ENCODE data around the gene SPTLC2. TPM values are rescaled to one million over a fixed set of nuclear protein-coding genes. Genes with fewer than 3 reads are reported as not detected.
A peak's percentile ranks its signal among the peaks of the same experiment; 100 is the strongest.

SPTLC2 gene
- total RNA-seq, 4 donors from 2014 or later, result 18.9 to 24.6 (median 22.8) TPM

DNA sequence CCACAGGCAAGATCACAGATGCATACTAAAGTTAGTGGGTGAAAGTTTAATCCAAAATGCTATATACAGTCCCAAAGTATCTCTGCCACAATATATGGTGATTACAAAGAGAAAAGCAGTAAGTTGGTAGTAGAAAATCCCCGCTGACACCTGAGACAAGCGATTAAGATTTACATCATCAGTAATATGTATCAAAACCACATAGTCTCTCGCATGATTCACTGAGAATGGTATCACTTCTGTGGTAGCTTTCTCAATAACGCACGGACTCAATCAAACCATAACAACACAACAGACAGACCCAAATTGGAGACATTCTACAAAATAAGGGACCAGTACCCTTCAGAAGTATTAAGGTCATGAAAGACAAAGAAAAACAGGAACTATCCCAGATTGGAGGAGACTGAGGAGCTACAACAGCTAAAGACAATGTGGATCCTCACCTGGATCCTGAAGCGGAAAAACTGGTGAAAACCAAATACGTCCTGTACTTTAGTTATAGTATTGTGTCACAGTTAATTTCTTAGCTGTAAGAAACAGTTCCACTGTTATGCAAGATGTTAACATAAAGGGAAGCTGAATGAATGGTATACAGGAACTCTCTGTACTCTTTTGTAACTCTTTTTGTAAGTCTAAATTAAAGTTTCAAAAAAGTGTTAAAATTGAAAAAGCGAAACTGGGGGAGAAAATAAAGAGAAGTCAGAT is 51.0 kb downstream of the SPTLC2 start:
- TF ChIP-seq, protein P1, sequence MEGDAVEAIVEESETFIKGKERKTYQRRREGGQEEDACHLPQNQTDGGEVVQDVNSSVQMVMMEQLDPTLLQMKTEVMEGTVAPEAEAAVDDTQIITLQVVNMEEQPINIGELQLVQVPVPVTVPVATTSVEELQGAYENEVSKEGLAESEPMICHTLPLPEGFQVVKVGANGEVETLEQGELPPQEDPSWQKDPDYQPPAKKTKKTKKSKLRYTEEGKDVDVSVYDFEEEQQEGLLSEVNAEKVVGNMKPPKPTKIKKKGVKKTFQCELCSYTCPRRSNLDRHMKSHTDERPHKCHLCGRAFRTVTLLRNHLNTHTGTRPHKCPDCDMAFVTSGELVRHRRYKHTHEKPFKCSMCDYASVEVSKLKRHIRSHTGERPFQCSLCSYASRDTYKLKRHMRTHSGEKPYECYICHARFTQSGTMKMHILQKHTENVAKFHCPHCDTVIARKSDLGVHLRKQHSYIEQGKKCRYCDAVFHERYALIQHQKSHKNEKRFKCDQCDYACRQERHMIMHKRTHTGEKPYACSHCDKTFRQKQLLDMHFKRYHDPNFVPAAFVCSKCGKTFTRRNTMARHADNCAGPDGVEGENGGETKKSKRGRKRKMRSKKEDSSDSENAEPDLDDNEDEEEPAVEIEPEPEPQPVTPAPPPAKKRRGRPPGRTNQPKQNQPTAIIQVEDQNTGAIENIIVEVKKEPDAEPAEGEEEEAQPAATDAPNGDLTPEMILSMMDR (IDR thresholded peaks at IDR 0.05), result no peak
- TF ChIP-seq POLR2AphosphoS5 (IDR thresholded peaks at IDR 0.05), result no peak
- no peak for TF ChIP-seq POLR2A (IDR thresholded peaks at IDR 0.05)
- no peak for TF ChIP-seq EP300 (IDR thresholded peaks at IDR 0.05)
- Histone ChIP-seq H3K36me3 (peaks cover 23% of the 10 kb centered on the region), H3K4me3 (no peak overlapping the region), H3K4me1 (peaks cover 5% of the 10 kb centered on the region), H3K9me3 (no peaks in the 10 kb centered on the region), H3K27me3 (no peaks in the 10 kb centered on the region), H3K27ac (peak overlapping the region; percentile 27)
- DNase-seq (ENCODE audit: low spot score in 2 of 2), result no peak
- 72% methylated on average over 8 of the region's 8 CpGs for WGBS

DNA sequence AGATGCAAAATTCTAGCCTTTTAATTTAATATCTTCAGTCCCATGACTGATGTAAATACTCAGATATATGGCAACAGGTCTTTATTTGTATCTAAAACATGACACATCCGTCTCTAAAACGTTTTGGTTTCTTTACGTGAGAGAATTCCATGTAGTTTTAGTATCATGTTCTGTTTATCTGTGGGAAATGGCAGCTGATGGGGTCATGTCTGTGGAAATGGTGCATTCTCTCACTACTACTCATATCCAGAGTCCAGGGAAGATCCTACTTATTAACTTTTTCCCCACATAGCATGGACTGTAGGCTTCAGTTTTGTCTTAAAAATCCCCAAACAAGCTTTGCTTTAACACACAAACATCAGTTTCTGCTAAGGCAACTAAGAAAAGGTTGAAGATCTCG is 53.8 kb downstream of the SPTLC2 start:
- no peaks in the 10 kb centered on the region for H3K9me3 ChIP-seq
- no peaks in the 10 kb centered on the region for H3K27me3 ChIP-seq
- no peak overlapping the region for H3K27ac ChIP-seq
- H3K36me3 ChIP-seq, result peaks cover 35% of the 10 kb centered on the region
- WGBS, result 84% methylated on average over 4 of the region's 4 CpGs
- H3K4me1 ChIP-seq, result peaks cover 5% of the 10 kb centered on the region
- DNase-seq (ENCODE audit: low spot score in 2 of 2), result no peak
- no peak overlapping the region for H3K4me3 ChIP-seq
- TF ChIP-seq, protein P1 (IDR thresholded peaks at IDR 0.05), result no peak
- TF ChIP-seq EP300 (IDR thresholded peaks at IDR 0.05), result no peak
- TF ChIP-seq POLR2A (IDR thresholded peaks at IDR 0.05), result no peak
- no peak for TF ChIP-seq POLR2AphosphoS5 (IDR thresholded peaks at IDR 0.05)

DNA sequence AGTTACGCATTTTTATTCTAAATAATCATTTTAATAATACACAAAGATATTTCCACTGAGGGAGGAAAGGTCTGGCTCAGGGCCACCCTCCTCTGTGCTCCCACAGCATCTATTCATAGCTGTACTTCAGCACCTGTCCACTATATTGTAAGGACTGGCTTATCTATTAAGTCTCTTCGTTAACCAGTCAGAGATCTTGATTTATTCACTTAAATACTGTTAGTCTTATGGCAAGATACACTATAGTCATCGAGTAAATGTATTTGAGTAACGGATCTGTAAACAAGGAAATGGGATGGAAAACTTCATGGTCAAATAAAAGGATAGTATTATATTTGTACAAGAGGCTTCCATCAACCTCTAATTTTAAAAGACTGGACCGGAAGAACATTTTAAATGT is 54.6 kb downstream of the SPTLC2 start:
- no peak overlapping the region for H3K4me3 ChIP-seq
- no peak for DNase-seq (ENCODE audit: low spot score in 2 of 2)
- peaks cover 5% of the 10 kb centered on the region for H3K4me1 ChIP-seq
- WGBS, result 73% methylated on average over 5 of the region's 5 CpGs
- TF ChIP-seq EP300 (IDR thresholded peaks at IDR 0.05), result no peak
- no peak for TF ChIP-seq POLR2AphosphoS5 (IDR thresholded peaks at IDR 0.05)
- TF ChIP-seq, protein P1 (IDR thresholded peaks at IDR 0.05), result no peak
- TF ChIP-seq POLR2A (IDR thresholded peaks at IDR 0.05), result no peak
- no peaks in the 10 kb centered on the region for H3K27me3 ChIP-seq
- H3K27ac ChIP-seq, result no peak overlapping the region
- H3K9me3 ChIP-seq, result no peaks in the 10 kb centered on the region
- H3K36me3 ChIP-seq, result peaks cover 38% of the 10 kb centered on the region

DNA sequence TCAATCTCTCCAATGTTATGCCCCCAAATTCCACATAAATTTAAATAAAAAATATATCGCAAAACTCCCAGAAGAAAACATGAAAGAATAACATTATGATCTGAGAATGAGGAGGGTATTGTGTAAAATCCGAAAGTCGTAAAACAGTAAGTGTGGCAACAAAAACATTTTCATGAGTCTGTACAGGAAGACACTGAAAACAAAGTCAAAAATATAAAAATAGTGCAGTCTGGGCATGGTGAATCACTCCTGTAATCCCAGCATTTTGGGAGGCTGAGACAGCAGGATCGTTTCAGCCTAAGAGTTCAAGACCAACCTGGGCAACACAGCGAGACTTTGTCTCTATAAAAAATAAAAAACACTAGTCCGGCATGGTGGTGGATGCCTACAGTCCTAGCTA is 57.1 kb downstream of the SPTLC2 start:
- TF ChIP-seq, protein P1 (IDR thresholded peaks at IDR 0.05), result no peak
- TF ChIP-seq EP300 (IDR thresholded peaks at IDR 0.05), result no peak
- H3K27ac ChIP-seq, result no peak overlapping the region
- DNase-seq (ENCODE audit: low spot score in 2 of 2), result no peak
- no peaks in the 10 kb centered on the region for H3K4me1 ChIP-seq
- H3K4me3 ChIP-seq, result no peak overlapping the region
- peaks cover 51% of the 10 kb centered on the region for H3K36me3 ChIP-seq
- WGBS, result 92% methylated on average over 6 of the region's 6 CpGs
- H3K9me3 ChIP-seq, result no peaks in the 10 kb centered on the region
- no peaks in the 10 kb centered on the region for H3K27me3 ChIP-seq

DNA sequence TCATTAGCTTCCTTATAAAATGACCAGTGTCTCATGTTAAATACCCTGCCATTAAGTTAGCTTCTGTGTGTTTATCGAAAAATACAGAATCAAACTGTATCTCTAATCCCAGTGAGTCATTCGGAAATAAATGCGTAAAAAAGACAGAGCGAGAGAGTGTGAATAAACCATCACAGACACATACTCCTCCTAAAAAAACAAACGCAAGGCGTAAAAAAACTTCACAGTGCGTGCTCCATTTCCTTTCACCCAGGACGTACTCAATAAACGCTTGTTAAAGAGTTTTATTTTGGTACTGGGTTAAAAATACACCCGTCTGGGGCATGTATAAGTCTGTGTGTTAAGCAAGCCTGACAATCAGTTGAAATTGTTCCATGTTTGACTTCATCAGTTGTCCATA is 59.0 kb downstream of the SPTLC2 start:
- Histone ChIP-seq H3K9me3 (no peaks in the 10 kb centered on the region), H3K27ac (no peak overlapping the region), H3K27me3 (no peaks in the 10 kb centered on the region), H3K4me1 (no peaks in the 10 kb centered on the region), H3K4me3 (no peak overlapping the region), H3K36me3 (peaks cover 52% of the 10 kb centered on the region)
- no peak for DNase-seq (ENCODE audit: low spot score in 2 of 2)
- TF ChIP-seq EP300 (IDR thresholded peaks at IDR 0.05), result no peak
- no peak for TF ChIP-seq POLR2A (IDR thresholded peaks at IDR 0.05)
- no peak for TF ChIP-seq POLR2AphosphoS5 (IDR thresholded peaks at IDR 0.05)
- TF ChIP-seq, protein P1 (IDR thresholded peaks at IDR 0.05), result no peak
- WGBS, result 93% methylated on average over 10 of the region's 10 CpGs

All from suprapubic skin (tissue), 4 donors.